IMR-90 (cell line): ENCODE data around the gene KAT2A. TPM values are rescaled to one million over a fixed set of nuclear protein-coding genes. Genes with fewer than 3 reads are reported as not detected.

Experiments
- ATAC-seq: fragments of 200-7000 bp; cut with Tn5 transposase; 2 replicates; pipeline ENCODE4 v1.9.1; 2020; ENCODE audit warnings: low read depth, mild to moderate bottlenecking, moderate library complexity
- BruUV-seq: library from RNA; stranded (reverse); fragments of 400-500 nt; replicated peaks from 2 replicates; lab custom pipeline; 2021; lab: Mats Ljungman, UMichigan
- CTCF ChIA-PET: fragments of 300-600 bp; formaldehyde crosslinking; extraction: SDS; loops from one replicate; lab custom pipeline; 2021; ENCODE audit warnings: antibody characterized with exemption; lab: Yijun Ruan, JAX
- POLR2A ChIA-PET: fragments of 300-600 bp; sonication (Branson Sonifier 250); formaldehyde crosslinking; loops from one replicate; lab custom pipeline; 2022; ENCODE audit warnings: antibody characterized with exemption; ENCODE audit not compliant: unreplicated experiment; lab: Charles Lee
- DNase-seq: peaks from one replicate; pipeline ENCODE4 v3.0.0; 2013
- H2AFZ ChIP-seq: replicated peaks from 2 replicates; pipeline ENCODE3; 2013; ENCODE audit warnings: low read length, mild to moderate bottlenecking; ENCODE audit not compliant: poor library complexity
- H2AK5ac ChIP-seq: 2 replicates; pipeline ENCODE4 v1.6.1; 2013; ENCODE audit warnings: low read depth, low read length, inconsistent platforms
- H2AK9ac ChIP-seq: replicated peaks from 2 replicates; pipeline ENCODE3; 2013; ENCODE audit warnings: mild to moderate bottlenecking, low read depth, low read length, moderate library complexity; ENCODE audit not compliant: poor library complexity
- H2BK120ac ChIP-seq: 2 replicates; pipeline ENCODE4 v1.6.1; 2013; ENCODE audit warnings: low read depth, low read length, inconsistent platforms
- H2BK15ac ChIP-seq: 3 replicates; pipeline ENCODE4 v1.6.1; 2013; ENCODE audit warnings: low read depth, low read length, inconsistent platforms
- H2BK20ac ChIP-seq: 2 replicates; pipeline ENCODE4 v1.6.1; 2013; ENCODE audit warnings: low read depth, mild to moderate bottlenecking, inconsistent platforms, low read length, moderate library complexity
- H2BK5ac ChIP-seq: 2 replicates; pipeline ENCODE4 v1.6.1; 2013; ENCODE audit warnings: mild to moderate bottlenecking, low read depth, low read length, inconsistent platforms; ENCODE audit not compliant: poor library complexity, severe bottlenecking
- H3K14ac ChIP-seq: replicated peaks from 2 replicates; pipeline ENCODE4 v1.6.1; 2013; ENCODE audit warnings: low read depth, low read length, inconsistent platforms
- H3K18ac ChIP-seq: 2 replicates; pipeline ENCODE4 v1.6.1; 2013; ENCODE audit warnings: low read depth, low read length, control low read depth
- H3K23ac ChIP-seq: 2 replicates; pipeline ENCODE4 v1.6.1; 2013; ENCODE audit warnings: low read depth, low read length, inconsistent platforms
- H3K27ac ChIP-seq: 2 replicates; pipeline ENCODE4 v1.5.1; 2013; ENCODE audit warnings: mild to moderate bottlenecking, control low read depth, low read length; ENCODE audit not compliant: insufficient read depth
- H3K27me3 ChIP-seq: 2 replicates; pipeline ENCODE4 v1.6.1; 2013; ENCODE audit warnings: low read length; ENCODE audit not compliant: control insufficient read depth, insufficient read depth
- H3K36me3 ChIP-seq: 2 replicates; pipeline ENCODE4 v1.6.1; 2013; ENCODE audit warnings: low read length, mixed read lengths; ENCODE audit not compliant: control insufficient read depth, insufficient read depth
- H3K4ac ChIP-seq: 2 replicates; pipeline ENCODE4 v1.6.1; 2013; ENCODE audit warnings: low read depth, low read length, inconsistent platforms
- H3K4me1 ChIP-seq: 2 replicates; pipeline ENCODE4 v1.6.1; 2013; ENCODE audit warnings: low read length, mixed read lengths; ENCODE audit not compliant: control insufficient read depth, insufficient read depth
- H3K4me2 ChIP-seq: 2 replicates; pipeline ENCODE4 v1.6.1; 2013; ENCODE audit warnings: low read depth, mild to moderate bottlenecking, control low read depth, low read length, moderate library complexity
- H3K4me3 ChIP-seq: 2 replicates; pipeline ENCODE4 v1.5.1; 2013; ENCODE audit warnings: low read depth, mild to moderate bottlenecking, control low read depth, low read length, moderate library complexity; ENCODE audit not compliant: insufficient read depth
- H3K56ac ChIP-seq: 2 replicates; pipeline ENCODE4 v1.6.1; 2013; ENCODE audit warnings: low read length, inconsistent platforms; ENCODE audit not compliant: insufficient read depth; ENCODE audit errors: extremely low read depth
- H3K79me1 ChIP-seq, 2 experiments: 2 replicates each; pipeline ENCODE4 v1.6.1; 2013; ENCODE audit warnings: low read length in 2 of 2, inconsistent platforms in 1 of 2, low read depth in 1 of 2
- H3K9ac ChIP-seq: 2 replicates; pipeline ENCODE4 v1.6.1; 2013; ENCODE audit warnings: low read depth, low read length, control low read depth
- H3K9me1 ChIP-seq: 2 replicates; pipeline ENCODE4 v1.6.1; 2013; ENCODE audit warnings: low read length, inconsistent platforms; ENCODE audit not compliant: insufficient read depth
- H3K9me3 ChIP-seq: 2 replicates; pipeline ENCODE4 v1.6.1; 2013; ENCODE audit warnings: low read length; ENCODE audit not compliant: control insufficient read depth, insufficient read depth
- H4K20me1 ChIP-seq: 2 replicates; pipeline ENCODE4 v1.6.1; 2013; ENCODE audit warnings: low read length, inconsistent platforms; ENCODE audit not compliant: insufficient read depth
- H4K5ac ChIP-seq: 2 replicates; pipeline ENCODE4 v1.6.1; 2013; ENCODE audit warnings: mild to moderate bottlenecking, low read depth, low read length, control low read depth
- H4K8ac ChIP-seq, 2 experiments: 2 replicates each; pipeline ENCODE4 v1.6.1; 2013; ENCODE audit warnings: low read depth in 2 of 2, low read length in 2 of 2, control low read depth in 1 of 2, inconsistent platforms in 1 of 2
- H4K91ac ChIP-seq: 2 replicates; pipeline ENCODE4 v1.6.1; 2013; ENCODE audit warnings: low read depth, low read length, inconsistent platforms; ENCODE audit not compliant: insufficient read depth
- BHLHE40 ChIP-seq: fragments of 150-350 bp; IDR thresholded peaks from 2 replicates; pipeline ENCODE4 v1.6.1; 2016; ENCODE audit warnings: mild to moderate bottlenecking, low read depth, low read length
- CEBPB ChIP-seq: IDR thresholded peaks from 2 replicates; pipeline ENCODE4 v1.6.1; 2012; ENCODE audit warnings: low read depth, low read length, improper control_type of control experiment
- CHD1 ChIP-seq: IDR thresholded peaks from 2 replicates; pipeline ENCODE4 v1.6.1; 2012; ENCODE audit warnings: low read depth, low read length, improper control_type of control experiment
- FOS ChIP-seq: fragments of 150-350 bp; IDR thresholded peaks from 2 replicates; pipeline ENCODE4 v1.6.1; 2016; ENCODE audit warnings: low read depth, low read length
- MAZ ChIP-seq: IDR thresholded peaks from 2 replicates; pipeline ENCODE4 v1.6.1; 2012; ENCODE audit warnings: low read depth, mild to moderate bottlenecking, low read length, improper control_type of control experiment, moderate library complexity, borderline replicate concordance
- NFE2L2 ChIP-seq: fragments of 150-350 bp; IDR thresholded peaks from 2 replicates; pipeline ENCODE4 v1.6.1; 2016; ENCODE audit warnings: low read depth, mild to moderate bottlenecking, low read length
- POLR2A ChIP-seq: IDR thresholded peaks from 2 replicates; pipeline ENCODE4 v1.6.1; 2012; ENCODE audit warnings: mild to moderate bottlenecking, low read depth, low read length
- RAD21 ChIP-seq: IDR thresholded peaks from 2 replicates; pipeline ENCODE4 v1.6.1; 2012; ENCODE audit warnings: low read length, improper control_type of control experiment
- RFX5 ChIP-seq: IDR thresholded peaks from 2 replicates; pipeline ENCODE4 v1.8.0; 2012; ENCODE audit warnings: low read depth, mild to moderate bottlenecking, low read length, moderate library complexity
- WGBS, 2 experiments: methylation state at CpG; one replicate each; pipeline versions ENCODE4 v1.1.5 to v1.1.7; 2013; ENCODE audit warnings: missing lambda C conversion rate in 2 of 2; ENCODE audit not compliant: insufficient read length in 1 of 2; ENCODE audit errors: extremely low coverage in 2 of 2; 5-methylcytosine and 5-hydroxymethylcytosine counted together
- dilution Hi-C: fragments of 300-500 bp; cut with HindIII; formaldehyde crosslinking; loops from one replicate; pipeline ENCODE4 v1.14.3; 2018; ENCODE audit warnings: low sequenced_read_pairs; ENCODE audit not compliant: unreplicated experiment
- in situ Hi-C: fragments of 300-500 bp; cut with MboI; formaldehyde crosslinking; loops from 3 replicates; pipeline ENCODE4 v1.14.3; 2019; ENCODE audit warnings: low sequenced_read_pairs, inconsistent platforms, mixed read lengths
- intact Hi-C: fragments of 100-400 bp; cut with micrococcal nuclease; formaldehyde crosslinking; loops from 2 replicates; pipeline ENCODE4 v1.10.0; 2022
- polyA plus RNA-seq, 3 experiments: library from polyadenylated mRNA; depleted of rRNA; stranded (reverse); fragments of >200 nt; gene quantifications; 2 replicates each; pipeline ENCODE4 v1.2.3, GENCODE V29; 2012; ENCODE audit warnings: low replicate concordance in 1 of 3
- total RNA-seq: library from RNA; depleted of rRNA; stranded (reverse); fragments of >200 nt; gene quantifications from 2 replicates; pipeline ENCODE4 v1.2.3, GENCODE V29; 2012
- TF ChIP-seq, protein P1 (sequence below): fragments of 150-350 bp; IDR thresholded peaks from 2 replicates; pipeline ENCODE4 v1.6.1; 2017; ENCODE audit warnings: mild to moderate bottlenecking, antibody characterized with exemption, low read length, low read depth
- TF ChIP-seq, protein P2 (sequence below): fragments of 150-350 bp; IDR thresholded peaks from 2 replicates; pipeline ENCODE4 v1.6.1; 2016; ENCODE audit warnings: low read depth, mild to moderate bottlenecking, low read length, moderate library complexity, borderline replicate concordance

Gene KAT2A
- total and polyA plus RNA-seq, 2 of the 4 experiments (the other 2 are of a cell fraction), result 6.3 to 28.2 TPM

DNA sequence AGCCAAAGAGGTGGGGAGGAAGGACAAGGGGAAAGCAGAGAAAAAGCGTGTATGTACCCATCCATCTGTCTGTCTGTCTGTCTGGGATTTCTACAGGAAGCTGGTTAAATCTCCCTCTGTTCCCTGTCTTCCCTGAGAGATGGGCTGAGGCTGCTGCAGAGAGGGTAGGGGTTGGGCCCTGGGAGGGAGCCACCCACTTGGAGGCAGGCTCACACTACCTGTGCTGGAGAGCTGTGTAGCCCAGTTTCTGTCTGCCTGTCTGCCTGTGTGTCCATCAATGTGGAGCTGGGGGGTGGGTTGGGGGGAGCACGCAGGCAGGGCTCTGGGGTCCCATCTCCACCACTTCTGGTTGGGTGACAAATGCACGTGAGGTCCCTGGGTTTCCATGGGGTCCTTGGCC lies 52.2 kb downstream of the KAT2A start:
- Histone ChIP-seq H3K9me3 (no peaks in the 10 kb centered on the region), H3K9me1 (no peaks in the 10 kb centered on the region), H2AK9ac (no peak overlapping the region), H3K27ac (no peak overlapping the region), H2BK20ac (no peak overlapping the region), H4K8ac (no peak overlapping the region), H3K4me1 (no peaks in the 10 kb centered on the region), H3K14ac (no peak overlapping the region), H3K4ac (no peak overlapping the region), H2BK120ac (no peak overlapping the region), H2AK5ac (no peak overlapping the region), H3K9ac (no peak overlapping the region), H3K18ac (no peak overlapping the region), H3K23ac (no peak overlapping the region), H3K56ac (no peak overlapping the region), H2BK15ac (no peak overlapping the region), H4K91ac (no peak overlapping the region), H3K36me3 (no peaks in the 10 kb centered on the region), H2BK5ac (no peak overlapping the region), H4K20me1 (no peaks in the 10 kb centered on the region; the same call in 1 of the 2 replicates), H4K5ac (no peak overlapping the region), H3K4me2 (no peak overlapping the region), H3K27me3 (peaks cover 67% of the 10 kb centered on the region), H2AFZ (no peak overlapping the region), H3K79me1 (no peaks in the 10 kb centered on the region), H3K4me3 (no peak overlapping the region)
- no CpG with 5 or more reads among the region's 3 CpGs for WGBS, 2 experiments
- intact Hi-C loops, result no loop called here
- POLR2A ChIA-PET, result no interaction called here
- ATAC-seq (no peak), DNase-seq (no peak)
- CTCF ChIA-PET, result no interaction called here
- BruUV-seq, result no TSS peak
- dilution Hi-C loops, result no loop called here
- TF ChIP-seq RAD21, result no peak
- no peak for TF ChIP-seq CEBPB
- TF ChIP-seq MAZ, result no peak
- no peak for TF ChIP-seq FOS
- TF ChIP-seq POLR2A, result no peak
- TF ChIP-seq, protein P1, sequence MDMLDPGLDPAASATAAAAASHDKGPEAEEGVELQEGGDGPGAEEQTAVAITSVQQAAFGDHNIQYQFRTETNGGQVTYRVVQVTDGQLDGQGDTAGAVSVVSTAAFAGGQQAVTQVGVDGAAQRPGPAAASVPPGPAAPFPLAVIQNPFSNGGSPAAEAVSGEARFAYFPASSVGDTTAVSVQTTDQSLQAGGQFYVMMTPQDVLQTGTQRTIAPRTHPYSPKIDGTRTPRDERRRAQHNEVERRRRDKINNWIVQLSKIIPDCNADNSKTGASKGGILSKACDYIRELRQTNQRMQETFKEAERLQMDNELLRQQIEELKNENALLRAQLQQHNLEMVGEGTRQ, result no peak
- TF ChIP-seq, protein P2, sequence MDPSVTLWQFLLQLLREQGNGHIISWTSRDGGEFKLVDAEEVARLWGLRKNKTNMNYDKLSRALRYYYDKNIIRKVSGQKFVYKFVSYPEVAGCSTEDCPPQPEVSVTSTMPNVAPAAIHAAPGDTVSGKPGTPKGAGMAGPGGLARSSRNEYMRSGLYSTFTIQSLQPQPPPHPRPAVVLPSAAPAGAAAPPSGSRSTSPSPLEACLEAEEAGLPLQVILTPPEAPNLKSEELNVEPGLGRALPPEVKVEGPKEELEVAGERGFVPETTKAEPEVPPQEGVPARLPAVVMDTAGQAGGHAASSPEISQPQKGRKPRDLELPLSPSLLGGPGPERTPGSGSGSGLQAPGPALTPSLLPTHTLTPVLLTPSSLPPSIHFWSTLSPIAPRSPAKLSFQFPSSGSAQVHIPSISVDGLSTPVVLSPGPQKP, result no peak
- no peak for TF ChIP-seq RFX5
- TF ChIP-seq BHLHE40, result no peak
- TF ChIP-seq CHD1, result no peak
- TF ChIP-seq NFE2L2, result no peak
- in situ Hi-C loops, result no loop called here
